ENCODE data around the gene AGTRAP. TPM values are rescaled to one million over a fixed set of nuclear protein-coding genes. Genes with fewer than 3 reads are reported as not detected.

The AGTRAP gene
- total and polyA plus RNA-seq, 2 of the 8 experiments (the other 6 are each of a cell fraction or from before 2014, with no cell fraction given): 69.7 to 192 TPM

DNA sequence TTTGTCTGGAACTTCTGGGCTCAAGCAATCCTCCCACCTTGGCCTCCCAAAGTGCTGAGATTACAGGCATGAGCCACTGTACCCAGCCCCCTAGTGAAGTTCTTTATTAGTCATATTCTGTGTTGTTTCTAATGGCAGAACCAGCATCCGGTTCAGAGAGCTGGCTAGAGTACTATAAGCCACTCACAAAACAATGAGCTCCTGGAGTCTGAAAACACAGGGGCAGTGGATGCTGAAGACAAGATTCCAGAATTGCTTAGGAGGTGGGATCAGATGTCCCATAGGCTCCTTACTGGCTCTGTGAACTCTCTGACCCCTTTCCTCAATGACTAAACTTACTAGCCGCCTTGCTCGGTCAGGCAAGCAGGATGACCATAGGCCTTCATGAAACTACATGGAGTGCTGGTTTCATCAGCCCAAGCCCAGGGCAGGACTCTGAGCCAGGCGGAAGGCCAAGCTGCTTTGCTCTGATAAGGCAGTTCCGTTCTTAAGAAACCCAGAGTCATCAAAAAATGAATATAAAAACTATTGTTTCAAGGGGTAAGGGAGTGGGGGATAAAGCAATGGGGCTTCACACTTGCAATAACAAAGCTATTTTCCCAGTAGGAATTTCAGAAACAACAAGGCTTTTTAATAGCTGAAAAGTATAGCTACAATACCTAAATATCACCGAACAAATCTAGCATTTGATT, 61.7 kb downstream of the AGTRAP start:
- DNase-seq (ENCODE audit: low read depth in 1 of 2, low spot score in 2 of 2): no peak
- no peak overlapping the region for H2AK5ac ChIP-seq (ENCODE audit: low read depth, low read length)
- FAIRE-seq: no peak
- peaks cover 2 to 3% of the 10 kb centered on the region in 2 experiments for H4K20me1 ChIP-seq (replicated peaks in 1 of 2; ENCODE audit: control insufficient read depth in 1 of 2, insufficient read depth in 2 of 2, low read length in 2 of 2)
- H3K9ac ChIP-seq (replicated peaks in 1 of 4; ENCODE audit: extremely low read depth in 1 of 4, low read depth in 3 of 4, low read length in 3 of 4): no peak overlapping the region
- no peak overlapping the region for H2BK12ac ChIP-seq (ENCODE audit: low read depth, low read length)
- H4K91ac ChIP-seq (replicated peaks; ENCODE audit: insufficient read length, low read length): no peak overlapping the region
- 89% methylated on average over 6 of the region's 6 CpGs; no CpG with 5 or more reads in 1 of the 2 experiments for WGBS, 2 experiments (ENCODE audit: extremely low coverage in 1 of 2, insufficient coverage in 1 of 2, insufficient read length in 1 of 2, insufficient replicate concordance in 2 of 2, low coverage in 1 of 2, low lambda C conversion rate in 2 of 2, missing lambda C conversion rate in 1 of 2)
- no peak overlapping the region for H3K4ac ChIP-seq (replicated peaks; ENCODE audit: insufficient read length, low read depth, low read length)
- peaks cover 0 to 8% of the 10 kb centered on the region in 2 experiments; a peak in 1 of 4 replicates for H3K79me2 ChIP-seq (ENCODE audit: control insufficient read depth in 1 of 2, insufficient read depth in 2 of 2, low read length in 2 of 2)
- H2BK20ac ChIP-seq (ENCODE audit: low read length): no peak overlapping the region
- H3K4me3 ChIP-seq (ENCODE audit: extremely low read depth in 1 of 4, insufficient read depth in 2 of 4, low read depth in 3 of 4, low read length in 4 of 4): no peak overlapping the region
- no peak overlapping the region for H2AFZ ChIP-seq (ENCODE audit: low read length)
- no peak overlapping the region for H4K8ac ChIP-seq (ENCODE audit: extremely low read depth, insufficient read depth, low read length)
- H2BK5ac ChIP-seq (ENCODE audit: low read depth, low read length): no peak overlapping the region
- H3K18ac ChIP-seq (ENCODE audit: extremely low read depth, low read length): no peak overlapping the region
- POLR2A ChIA-PET (ENCODE audit: partially characterized antibody): interaction anchor here (0.8 to 1.8 kb wide), 5 partner anchors 9 to 18 kb away, joined by 3 to 8 read pairs (median 3); partner anchors contain the start of gene CLCN6
- H2BK15ac ChIP-seq (ENCODE audit: low read length): no peak overlapping the region
- no peak overlapping the region for H4K5ac ChIP-seq (ENCODE audit: insufficient read length, low read depth, low read length)
- no peak overlapping the region for H3K23ac ChIP-seq (ENCODE audit: insufficient read length)
- H3K14ac ChIP-seq (ENCODE audit: insufficient read length): no peak overlapping the region
- no peak overlapping the region for H3K27ac ChIP-seq (ENCODE audit: low read depth, low read length)
- no peak overlapping the region for H3K4me2 ChIP-seq (ENCODE audit: insufficient read depth in 1 of 2, low read depth in 2 of 2, low read length in 2 of 2)
- H3K79me1 ChIP-seq (ENCODE audit: low read depth, low read length): no peaks in the 10 kb centered on the region; the same call in 1 of the 2 replicates
- no peaks in the 10 kb centered on the region for H3K23me2 ChIP-seq (ENCODE audit: low read depth, low read length)
- no peaks in the 10 kb centered on the region for H3K9me3 ChIP-seq (ENCODE audit: insufficient read depth in 2 of 2, low read depth in 1 of 2, low read length in 1 of 2)
- H3K4me1 ChIP-seq (replicated peaks in 1 of 4; ENCODE audit: control insufficient read depth in 3 of 4, insufficient read depth in 4 of 4, low read length in 3 of 4): peaks cover under 1 to 3% (median 2%) of the 10 kb centered on the region in 4 experiments; a peak in 6 of 7 replicates
- H2BK120ac ChIP-seq (replicated peaks; ENCODE audit: low read depth, low read length): no peak overlapping the region
- CTCF ChIA-PET (ENCODE audit: partially characterized antibody): interaction anchor here (0.9 to 4.2 kb wide), 3 partner anchors 11 to 147 kb away, joined by 3 to 34 read pairs (median 3); no protein-coding TSS in a partner anchor
- no peaks in the 10 kb centered on the region for H3K27me3 ChIP-seq (replicated peaks in 1 of 4; ENCODE audit: control insufficient read depth in 3 of 4, extremely low read depth in 1 of 4, insufficient read depth in 3 of 4, low read length in 3 of 4)
- peaks cover 8 to 25% (median 19%) of the 10 kb centered on the region in 4 experiments for H3K36me3 ChIP-seq (ENCODE audit: control insufficient read depth in 2 of 4, insufficient read depth in 4 of 4, low read length in 3 of 4)
- no peak overlapping the region for H3K56ac ChIP-seq (replicated peaks; ENCODE audit: insufficient read length, low read depth, low read length)
- TF ChIP-seq TCF12 (IDR thresholded peaks at IDR 0.05; ENCODE audit: low read depth, low read length): no peak
- TF ChIP-seq CHD1 (IDR thresholded peaks at IDR 0.05; ENCODE audit: low read depth, low read length): no peak
- no peak for TF ChIP-seq HDAC2 (IDR thresholded peaks at IDR 0.05; ENCODE audit: borderline replicate concordance in 1 of 2, low read depth in 2 of 2, low read length in 2 of 2)
- TF ChIP-seq POU5F1 (IDR thresholded peaks at IDR 0.05; ENCODE audit: low read depth, low read length): no peak
- no peak for TF ChIP-seq CTBP2 (IDR thresholded peaks at IDR 0.05; ENCODE audit: borderline replicate concordance, insufficient read depth, insufficient read length, low read length)
- TF ChIP-seq KDM4A (IDR thresholded peaks at IDR 0.05; ENCODE audit: low read depth, low read length, severe bottlenecking): no peak
- no peak for TF ChIP-seq JUN (IDR thresholded peaks at IDR 0.05; ENCODE audit: low read depth, low read length)
- TF ChIP-seq BACH1 (IDR thresholded peaks at IDR 0.05; ENCODE audit: low read length): no peak
- TF ChIP-seq CBX5 (IDR thresholded peaks at IDR 0.05; ENCODE audit: low read depth, low read length): no peak
- TF ChIP-seq TAF7 (optimal IDR thresholded peaks at IDR 0.05; ENCODE audit: borderline replicate concordance, low read depth, low read length): no peak
- no peak for TF ChIP-seq RFX5 (IDR thresholded peaks at IDR 0.05; ENCODE audit: borderline replicate concordance, low read depth, low read length)
- no peak for TF ChIP-seq RXRA (IDR thresholded peaks at IDR 0.05; ENCODE audit: insufficient read depth, low read depth, low read length)
- no peak for TF ChIP-seq JUND (IDR thresholded peaks at IDR 0.05; ENCODE audit: low read length)

Data from H1 (cell line).